ENCODE data around the gene ST3GAL3. TPM values are rescaled to one million over a fixed set of nuclear protein-coding genes. Genes with fewer than 3 reads are reported as not detected.
A peak's percentile ranks its signal among the peaks of the same experiment; 100 is the strongest.

Gene ST3GAL3
- total and polyA plus RNA-seq, 2 experiments from 2014 or later = 6.2 to 6.3 TPM

DNA sequence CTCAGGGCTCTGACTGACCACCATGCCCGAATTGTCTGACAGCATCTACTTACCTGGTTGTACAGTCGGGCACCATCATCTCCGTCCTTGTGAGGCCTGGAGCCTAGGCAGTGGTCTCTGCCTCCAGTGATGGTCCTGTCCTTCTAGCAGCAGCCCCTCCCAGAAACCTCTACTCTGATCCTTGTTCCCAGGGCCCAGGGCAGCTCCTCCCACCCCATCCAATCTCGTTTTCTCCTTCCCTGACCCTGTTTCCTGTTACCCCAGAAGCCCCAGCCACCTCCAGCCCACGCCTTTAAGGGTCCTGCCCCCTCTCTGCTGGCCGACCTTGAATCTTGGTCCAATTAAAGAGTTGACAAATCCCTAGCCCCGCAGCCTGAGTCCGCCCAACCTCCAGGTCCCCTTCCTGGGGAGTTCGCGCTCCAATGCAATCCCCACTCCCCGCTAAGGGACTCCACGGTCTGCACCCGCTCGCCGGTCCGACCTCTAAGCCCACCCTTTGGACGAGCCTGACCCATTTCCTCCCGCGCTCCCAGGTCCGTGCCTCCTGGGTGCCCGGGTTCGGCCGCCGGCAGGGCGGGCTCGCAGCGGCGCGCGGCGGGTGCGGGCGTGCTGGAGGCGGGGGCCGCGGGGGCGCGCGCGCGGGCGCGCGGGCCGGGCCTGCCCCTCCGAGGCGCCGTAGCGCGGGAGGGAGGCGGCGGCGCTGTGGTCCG lies 271.4 kb downstream of the ST3GAL3 start, which contains the start of gene B4GALT2:
B4GALT2 (plus strand) TSS at position 660 of the 710 bp plus-strand sequence. CDS start 1,951 bp downstream, outside the sequence.
- H2AFZ ChIP-seq = peak within 1 kb of the TSS; percentile 52
- no peaks in the 10 kb centered on the region for H3K9me2 ChIP-seq (replicated peaks; ENCODE audit: insufficient read depth)
- peaks cover 35% of the 10 kb centered on the region for H3K4me1 ChIP-seq (ENCODE audit: insufficient read depth)
- no peaks in the 10 kb centered on the region for H3K9me3 ChIP-seq (ENCODE audit: low read depth)
- peaks cover 53% of the 10 kb centered on the region for H3K79me2 ChIP-seq
- peaks cover 30% of the 10 kb centered on the region for H4K20me1 ChIP-seq (ENCODE audit: insufficient read depth, poor library complexity, severe bottlenecking)
- peak within 1 kb of the TSS; percentile 99 for H3K4me2 ChIP-seq
- H3K4me3 ChIP-seq = peak within 1 kb of the TSS; percentile 70
- H3K36me3 ChIP-seq (replicated peaks; ENCODE audit: insufficient read depth, low read depth) = no peaks in the 10 kb centered on the region
- WGBS (ENCODE audit: low lambda C conversion rate, missing lambda C conversion rate) = 9% methylated on average over 25 of the region's 54 CpGs
- no peaks in the 10 kb centered on the region for H3K27me3 ChIP-seq
- TF ChIP-seq, protein P1, sequence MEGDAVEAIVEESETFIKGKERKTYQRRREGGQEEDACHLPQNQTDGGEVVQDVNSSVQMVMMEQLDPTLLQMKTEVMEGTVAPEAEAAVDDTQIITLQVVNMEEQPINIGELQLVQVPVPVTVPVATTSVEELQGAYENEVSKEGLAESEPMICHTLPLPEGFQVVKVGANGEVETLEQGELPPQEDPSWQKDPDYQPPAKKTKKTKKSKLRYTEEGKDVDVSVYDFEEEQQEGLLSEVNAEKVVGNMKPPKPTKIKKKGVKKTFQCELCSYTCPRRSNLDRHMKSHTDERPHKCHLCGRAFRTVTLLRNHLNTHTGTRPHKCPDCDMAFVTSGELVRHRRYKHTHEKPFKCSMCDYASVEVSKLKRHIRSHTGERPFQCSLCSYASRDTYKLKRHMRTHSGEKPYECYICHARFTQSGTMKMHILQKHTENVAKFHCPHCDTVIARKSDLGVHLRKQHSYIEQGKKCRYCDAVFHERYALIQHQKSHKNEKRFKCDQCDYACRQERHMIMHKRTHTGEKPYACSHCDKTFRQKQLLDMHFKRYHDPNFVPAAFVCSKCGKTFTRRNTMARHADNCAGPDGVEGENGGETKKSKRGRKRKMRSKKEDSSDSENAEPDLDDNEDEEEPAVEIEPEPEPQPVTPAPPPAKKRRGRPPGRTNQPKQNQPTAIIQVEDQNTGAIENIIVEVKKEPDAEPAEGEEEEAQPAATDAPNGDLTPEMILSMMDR (IDR thresholded peaks at IDR 0.05; ENCODE audit: poor library complexity) = no peak
- DNase-seq (ENCODE audit: low spot score) = peak; percentile 77
- peak within 1 kb of the TSS; percentile 79 for H3K27ac ChIP-seq

DNA sequence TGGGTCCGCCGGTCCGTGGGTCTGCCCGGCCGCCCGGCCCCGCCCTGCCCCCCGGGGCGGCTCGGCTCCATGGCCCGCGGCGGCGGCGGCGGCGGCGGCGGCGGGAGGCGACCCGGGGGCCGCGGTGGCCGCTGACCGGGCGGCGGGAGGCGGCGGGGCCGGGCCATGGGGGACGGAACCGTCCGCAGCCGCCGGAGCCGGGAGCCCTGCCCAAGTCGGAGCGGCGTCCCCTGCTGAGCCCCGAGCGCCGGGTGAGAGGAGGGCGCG lies 271.9 kb downstream of the ST3GAL3 start:
- WGBS (ENCODE audit: low lambda C conversion rate, missing lambda C conversion rate) = no CpG with 5 or more reads among the region's 45 CpGs
- peaks cover 53% of the 10 kb centered on the region for H3K79me2 ChIP-seq
- H4K20me1 ChIP-seq (ENCODE audit: insufficient read depth, poor library complexity, severe bottlenecking) = peaks cover 30% of the 10 kb centered on the region
- H3K9me2 ChIP-seq (replicated peaks; ENCODE audit: insufficient read depth) = no peaks in the 10 kb centered on the region
- no peak for DNase-seq (ENCODE audit: low spot score)
- peak overlapping the region; percentile 99 for H3K4me2 ChIP-seq
- H3K27ac ChIP-seq = peak overlapping the region; percentile 79
- TF ChIP-seq, protein P1 (IDR thresholded peaks at IDR 0.05; ENCODE audit: poor library complexity) = no peak
- TF ChIP-seq EZH2 (IDR thresholded peaks at IDR 0.05; ENCODE audit: borderline replicate concordance) = no peak
- peak overlapping the region; percentile 70 for H3K4me3 ChIP-seq
- no peaks in the 10 kb centered on the region for H3K36me3 ChIP-seq (replicated peaks; ENCODE audit: insufficient read depth, low read depth)
- no peaks in the 10 kb centered on the region for H3K27me3 ChIP-seq
- peak overlapping the region; percentile 52 for H2AFZ ChIP-seq
- no peaks in the 10 kb centered on the region for H3K9me3 ChIP-seq (ENCODE audit: low read depth)
- H3K4me1 ChIP-seq (ENCODE audit: insufficient read depth) = peaks cover 35% of the 10 kb centered on the region

DNA sequence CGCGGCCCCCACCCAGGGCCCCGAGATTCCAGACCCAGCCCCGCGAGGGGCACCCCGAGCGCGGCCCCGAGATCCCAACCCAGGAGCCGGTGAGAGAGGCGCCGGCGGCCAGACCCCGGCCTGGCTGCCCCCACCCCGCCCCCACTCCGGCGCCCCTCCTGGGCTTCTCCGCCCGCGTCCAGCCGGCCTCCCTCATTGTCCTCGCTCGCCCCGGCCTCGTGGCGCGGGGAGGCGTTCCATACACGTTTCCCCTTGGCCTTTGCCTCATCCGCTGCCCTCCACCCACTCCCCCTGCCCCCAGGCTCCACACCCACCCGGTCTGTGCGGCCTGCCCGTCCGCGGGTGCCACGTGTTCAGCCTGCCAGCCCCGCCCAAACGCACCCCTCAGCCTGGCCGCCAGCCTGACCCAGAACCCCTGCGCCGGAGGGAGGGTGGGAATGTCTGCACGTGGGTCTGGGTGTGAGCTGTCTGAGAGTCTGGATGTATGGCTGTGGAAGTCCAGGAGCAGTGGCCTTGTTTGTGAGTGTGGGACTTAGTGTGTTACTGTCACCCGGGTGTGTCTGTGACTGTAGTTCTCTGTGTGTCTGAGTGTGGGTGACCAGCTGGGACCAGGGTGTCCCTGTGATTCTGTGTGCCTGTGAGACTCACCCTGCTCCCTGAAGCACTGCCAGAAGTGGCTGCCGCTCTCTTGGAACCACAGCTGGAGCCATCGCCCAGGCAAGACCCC lies 272.4 kb downstream of the ST3GAL3 start:
- peak overlapping the region; percentile 70 for H3K4me3 ChIP-seq
- DNase-seq (ENCODE audit: low spot score) = peak; percentile 77
- TF ChIP-seq EZH2 (IDR thresholded peaks at IDR 0.05; ENCODE audit: borderline replicate concordance) (no peak), EZH2phosphoT487 (IDR thresholded peaks at IDR 0.05; ENCODE audit: low read depth, severe bottlenecking, unreplicated experiment) (no peak)
- TF ChIP-seq, protein P1 (IDR thresholded peaks at IDR 0.05; ENCODE audit: poor library complexity) = no peak
- H3K9me2 ChIP-seq (replicated peaks; ENCODE audit: insufficient read depth) = no peaks in the 10 kb centered on the region
- H3K27me3 ChIP-seq = no peaks in the 10 kb centered on the region
- peaks cover 53% of the 10 kb centered on the region for H3K79me2 ChIP-seq
- no peaks in the 10 kb centered on the region for H3K36me3 ChIP-seq (replicated peaks; ENCODE audit: insufficient read depth, low read depth)
- peak overlapping the region; percentile 79 for H3K27ac ChIP-seq
- H3K4me1 ChIP-seq (ENCODE audit: insufficient read depth) = peaks cover 35% of the 10 kb centered on the region
- peak overlapping the region; percentile 99 for H3K4me2 ChIP-seq
- peaks cover 30% of the 10 kb centered on the region for H4K20me1 ChIP-seq (ENCODE audit: insufficient read depth, poor library complexity, severe bottlenecking)
- peak overlapping the region; percentile 52 for H2AFZ ChIP-seq
- H3K9me3 ChIP-seq (ENCODE audit: low read depth) = no peaks in the 10 kb centered on the region
- WGBS (ENCODE audit: low lambda C conversion rate, missing lambda C conversion rate) = 9% methylated on average over 18 of the region's 45 CpGs

Measured in hepatocyte (in vitro differentiated cells).